Kidney (tissue), 14 donors: ENCODE data around the gene NUDT22. TPM values are rescaled to one million over a fixed set of nuclear protein-coding genes. Genes with fewer than 3 reads are reported as not detected.

Experiments used
- DNase-seq, 5 donors: peaks; one replicate each; pipeline ENCODE4 v3.0.0-alpha.2; 2013 to 2020
- FAIRE-seq: peaks from 2 replicates; lab custom pipeline; 2012; peaks lifted over from hg19 to GRCh38; lab: Jason Lieb, UNC
- H3K27ac ChIP-seq, 2 donors: one replicate each; pipeline ENCODE4 v1.7.0; 2013; ENCODE audit warnings: low read depth in 2 of 2, low read length in 2 of 2, inconsistent platforms in 1 of 2
- H3K27me3 ChIP-seq: one replicate; pipeline ENCODE4 v1.7.1; 2013; ENCODE audit warnings: low read length, inconsistent platforms; ENCODE audit not compliant: control insufficient read depth, insufficient read depth
- H3K36me3 ChIP-seq, 3 donors: one replicate each; pipeline versions ENCODE4 v1.7.0 to v1.7.1; 2013; ENCODE audit warnings: low read length in 3 of 3, control low read depth in 1 of 3, inconsistent platforms in 1 of 3; ENCODE audit not compliant: insufficient read depth in 3 of 3, control insufficient read depth in 2 of 3
- H3K4me1 ChIP-seq, 3 donors: one replicate each; pipeline versions ENCODE4 v1.7.0 to v1.7.1; 2013; ENCODE audit warnings: low read length in 3 of 3, inconsistent platforms in 1 of 3, low read depth in 1 of 3; ENCODE audit not compliant: control insufficient read depth in 2 of 3, insufficient read depth in 2 of 3
- H3K4me3 ChIP-seq, 3 donors: one replicate each; pipeline versions ENCODE4 v1.7.0 to v1.8.1; 2013; ENCODE audit warnings: low read length in 3 of 3, control low read depth in 1 of 3, inconsistent platforms in 1 of 3
- H3K9ac ChIP-seq, 3 donors: one replicate each; pipeline versions ENCODE4 v1.7.0 to v1.7.1; 2013; ENCODE audit warnings: low read length in 3 of 3, control low read depth in 1 of 3, inconsistent platforms in 1 of 3
- H3K9me3 ChIP-seq, 3 donors: one replicate each; pipeline versions ENCODE4 v1.7.0 to v1.7.1; 2013; ENCODE audit warnings: low read length in 3 of 3, control low read depth in 1 of 3, inconsistent platforms in 1 of 3; ENCODE audit not compliant: control insufficient read depth in 2 of 3, insufficient read depth in 1 of 3
- intact Hi-C: fragments of 100-400 bp; cut with DNase I; formaldehyde crosslinking; loops from one replicate; pipeline ENCODE4 v1.11.1; 2022
- polyA plus RNA-seq: library from polyadenylated mRNA; stranded (reverse); fragments of 350-450 nt; fragmentation: Illumina TruSeq; extraction: RNeasy Lipid Tissue Mini Kit (QIAGEN cat#74804); gene quantifications from one replicate; pipeline ENCODE4 v1.2.3, GENCODE V29; 2014; ENCODE audit warnings: low read depth, low replicate concordance; ENCODE audit not compliant: insufficient read depth
- total RNA-seq: library from RNA; stranded (reverse); fragmentation: NEBNext Ultra II Directional; extraction: Animal tissue kit (Norgen Biotek cat#: 25700); gene quantifications from one replicate; pipeline ENCODE4 v1.2.1, GENCODE V29; 2021
- TF ChIP-seq, protein P1 (sequence below): IDR thresholded peaks from 3 replicates; pipeline ENCODE4 v1.5.1; 2012; ENCODE audit warnings: mild to moderate bottlenecking, moderate library complexity, borderline replicate concordance; ENCODE audit not compliant: insufficient read depth; ENCODE audit errors: extremely low read depth
- donor health status: control.
- donor health status: control.
- donor health status: control.
- donor health status: control.
- donor health status: control.
- donor health status: DM: yes; HTN: yes; CAD: no.
- donor health status: Normal renal cell carcinoma (clear cell type).

NUDT22 gene
- total and polyA plus RNA-seq, 2 donors from 2014 or later = 64.5 to 150 TPM

- Histone ChIP-seq H3K4me3 (no peak overlapping the region), H3K9me3 (no peaks in the 10 kb centered on the region), H3K27me3 (no peaks in the 10 kb centered on the region), H3K4me1 (peaks cover 0 to 22% (median 10%) of the 10 kb centered on the region in 3 donors), H3K36me3 (no peaks in the 10 kb centered on the region), H3K27ac (no peak overlapping the region), H3K9ac (no peak overlapping the region)
- TF ChIP-seq, protein P1, sequence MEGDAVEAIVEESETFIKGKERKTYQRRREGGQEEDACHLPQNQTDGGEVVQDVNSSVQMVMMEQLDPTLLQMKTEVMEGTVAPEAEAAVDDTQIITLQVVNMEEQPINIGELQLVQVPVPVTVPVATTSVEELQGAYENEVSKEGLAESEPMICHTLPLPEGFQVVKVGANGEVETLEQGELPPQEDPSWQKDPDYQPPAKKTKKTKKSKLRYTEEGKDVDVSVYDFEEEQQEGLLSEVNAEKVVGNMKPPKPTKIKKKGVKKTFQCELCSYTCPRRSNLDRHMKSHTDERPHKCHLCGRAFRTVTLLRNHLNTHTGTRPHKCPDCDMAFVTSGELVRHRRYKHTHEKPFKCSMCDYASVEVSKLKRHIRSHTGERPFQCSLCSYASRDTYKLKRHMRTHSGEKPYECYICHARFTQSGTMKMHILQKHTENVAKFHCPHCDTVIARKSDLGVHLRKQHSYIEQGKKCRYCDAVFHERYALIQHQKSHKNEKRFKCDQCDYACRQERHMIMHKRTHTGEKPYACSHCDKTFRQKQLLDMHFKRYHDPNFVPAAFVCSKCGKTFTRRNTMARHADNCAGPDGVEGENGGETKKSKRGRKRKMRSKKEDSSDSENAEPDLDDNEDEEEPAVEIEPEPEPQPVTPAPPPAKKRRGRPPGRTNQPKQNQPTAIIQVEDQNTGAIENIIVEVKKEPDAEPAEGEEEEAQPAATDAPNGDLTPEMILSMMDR = no peak
- no peak for FAIRE-seq
- intact Hi-C loops = no loop called here
- DNase-seq = no peak
Observed at GRCh38 chr11:64222651-64223000, 3.4 kb upstream of the NUDT22 start.

DNA sequence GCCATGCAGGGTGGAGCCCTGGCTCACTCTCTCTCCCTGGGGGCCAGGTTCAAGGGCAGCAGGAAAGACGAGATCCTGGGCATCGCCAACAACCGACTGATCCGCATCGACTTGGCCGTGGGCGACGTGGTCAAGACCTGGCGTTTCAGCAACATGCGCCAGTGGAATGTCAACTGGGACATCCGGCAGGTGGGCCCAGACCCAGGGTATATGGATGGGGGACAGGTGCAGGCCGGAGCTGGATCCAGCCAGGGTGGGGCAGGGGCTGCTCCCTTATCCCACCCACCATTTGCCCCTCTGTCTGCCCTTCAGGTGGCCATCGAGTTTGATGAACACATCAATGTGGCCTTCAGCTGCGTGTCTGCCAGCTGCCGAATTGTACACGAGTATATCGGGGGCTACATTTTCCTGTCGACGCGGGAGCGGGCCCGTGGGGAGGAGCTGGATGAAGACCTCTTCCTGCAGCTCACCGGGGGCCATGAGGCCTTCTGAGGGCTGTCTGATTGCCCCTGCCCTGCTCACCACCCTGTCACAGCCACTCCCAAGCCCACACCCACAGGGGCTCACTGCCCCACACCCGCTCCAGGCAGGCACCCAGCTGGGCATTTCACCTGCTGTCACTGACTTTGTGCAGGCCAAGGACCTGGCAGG is 2.9 kb upstream of the NUDT22 start:
- Histone ChIP-seq H3K27ac (no peak overlapping the region), H3K27me3 (no peaks in the 10 kb centered on the region), H3K4me1 (peaks cover 0 to 22% (median 11%) of the 10 kb centered on the region in 3 donors), H3K9ac (no peak overlapping the region), H3K36me3 (no peaks in the 10 kb centered on the region), H3K4me3 (no peak overlapping the region), H3K9me3 (no peaks in the 10 kb centered on the region)
- FAIRE-seq (no peak), DNase-seq (peak in 2 of 5 donors; percentile 51 to 75)
- TF ChIP-seq, protein P1 = no peak
- intact Hi-C loops = no loop called here

GRCh38 chr11:64224151-64224890 is 1.8 kb upstream of the NUDT22 start:
- intact Hi-C loops = no loop called here
- Histone ChIP-seq H3K9ac (no peak overlapping the region), H3K4me1 (peaks cover 0 to 23% (median 16%) of the 10 kb centered on the region in 3 donors), H3K27ac (no peak overlapping the region), H3K27me3 (no peaks in the 10 kb centered on the region), H3K36me3 (no peaks in the 10 kb centered on the region), H3K9me3 (no peaks in the 10 kb centered on the region), H3K4me3 (peak overlapping the region in 1 of 3 donors; percentile 91)
- TF ChIP-seq, protein P1 = no peak
- FAIRE-seq (no peak), DNase-seq (peak in 2 of 5 donors; percentile 56 to 80)
